A549 (cell line): ENCODE results near the gene STIP1.

Experiments used
- CHD4 ChIP-seq: fragments of 200-600 bp; sonication (generic); IDR thresholded peaks from 2 replicates; pipeline ENCODE4 v1.6.1; 2016; ENCODE audit warnings: antibody characterized with exemption, mild to moderate bottlenecking, borderline replicate concordance
- CTCF ChIP-seq: fragments of >200 bp; sonication (Bioruptor Twin); formaldehyde crosslinking; IDR thresholded peaks from 3 replicates; pipeline ENCODE4 v1.5.1; 2016
- GATA3 ChIP-seq: IDR thresholded peaks from 2 replicates; pipeline ENCODE4 v1.6.1; 2012; ENCODE audit warnings: borderline replicate concordance
- JUN ChIP-seq, 2 experiments: fragments of >200 bp; sonication (Bioruptor Twin); formaldehyde crosslinking; IDR thresholded peaks; 2 replicates in 1 of 2; 3 replicates in 1 of 2; pipeline ENCODE4 v1.6.1; 2016 to 2017
- KDM1A ChIP-seq: fragments of 200-600 bp; sonication (generic); IDR thresholded peaks from 2 replicates; pipeline ENCODE4 v1.6.1; 2016; ENCODE audit warnings: low read depth, mild to moderate bottlenecking
- MAX ChIP-seq: IDR thresholded peaks from 2 replicates; pipeline ENCODE4 v1.6.1; 2012
- NR3C1 ChIP-seq: fragments of >200 bp; sonication (Bioruptor Twin); formaldehyde crosslinking; IDR thresholded peaks from 3 replicates; pipeline ENCODE4 v1.6.1; 2017
- PHF8 ChIP-seq: fragments of 200-600 bp; sonication (generic); IDR thresholded peaks from 2 replicates; pipeline ENCODE4 v1.6.1; 2016; ENCODE audit warnings: low read depth, mild to moderate bottlenecking, antibody characterized with exemption, moderate library complexity, borderline replicate concordance
- POLR2A ChIP-seq: IDR thresholded peaks from 2 replicates; pipeline ENCODE4 v1.6.1; 2012; ENCODE audit warnings: mild to moderate bottlenecking, low read length
- RCOR1 ChIP-seq: fragments of 150-350 bp; IDR thresholded peaks from 2 replicates; pipeline ENCODE4 v1.6.1; 2014; ENCODE audit warnings: antibody characterized with exemption, low read length, low read depth
- RNF2 ChIP-seq: fragments of 200-600 bp; sonication (generic); IDR thresholded peaks from 2 replicates; pipeline ENCODE4 v1.6.1; 2016; ENCODE audit warnings: low read depth, mild to moderate bottlenecking, antibody characterized with exemption, moderate library complexity, borderline replicate concordance
- ZFP36 ChIP-seq: fragments of 450-650 bp; IDR thresholded peaks from 2 replicates; pipeline ENCODE4 v1.6.1; 2014; ENCODE audit warnings: borderline replicate concordance; ENCODE audit not compliant: partially characterized antibody

GRCh38 chr11:64235437-64236161, 49.6 kb downstream of the STIP1 start:
- no peak for TF ChIP-seq RNF2
- no peak for TF ChIP-seq RCOR1
- TF ChIP-seq PHF8: no peak
- TF ChIP-seq POLR2A: no peak
- no peak for TF ChIP-seq CTCF
- no peak for TF ChIP-seq CHD4
- TF ChIP-seq KDM1A: peak; percentile 81; the same call in 1 of the 2 replicates
- no peak for TF ChIP-seq MAX
- no peak for TF ChIP-seq JUN (IDR thresholded peaks at IDR 0.05)
- TF ChIP-seq ZFP36: no peak
- no peak for TF ChIP-seq GATA3
- no peak for TF ChIP-seq NR3C1
